ENCODE measurements around the gene CACNA2D3.

Gene CACNA2D3

DNA sequence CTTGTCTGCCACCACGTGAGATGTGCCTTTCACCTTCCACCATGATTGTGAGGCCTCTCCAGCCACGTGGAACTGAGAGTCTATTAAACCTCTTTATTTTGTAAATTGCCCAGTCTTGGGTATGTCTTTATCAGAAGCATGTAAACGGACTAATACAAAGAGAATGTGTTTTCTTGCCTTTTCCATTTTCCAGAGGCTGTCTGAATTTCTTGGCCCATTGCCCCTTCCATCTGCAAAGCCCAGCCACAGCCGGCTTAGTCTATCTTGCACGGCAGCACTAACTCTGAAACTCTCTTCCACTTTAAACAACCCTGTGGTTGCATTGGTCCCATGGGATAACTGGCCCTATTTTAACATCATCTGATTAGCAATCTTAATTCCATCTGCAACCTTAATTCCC, 590.2 kb downstream of the CACNA2D3 start:
- DNase-seq: no peak

DNA sequence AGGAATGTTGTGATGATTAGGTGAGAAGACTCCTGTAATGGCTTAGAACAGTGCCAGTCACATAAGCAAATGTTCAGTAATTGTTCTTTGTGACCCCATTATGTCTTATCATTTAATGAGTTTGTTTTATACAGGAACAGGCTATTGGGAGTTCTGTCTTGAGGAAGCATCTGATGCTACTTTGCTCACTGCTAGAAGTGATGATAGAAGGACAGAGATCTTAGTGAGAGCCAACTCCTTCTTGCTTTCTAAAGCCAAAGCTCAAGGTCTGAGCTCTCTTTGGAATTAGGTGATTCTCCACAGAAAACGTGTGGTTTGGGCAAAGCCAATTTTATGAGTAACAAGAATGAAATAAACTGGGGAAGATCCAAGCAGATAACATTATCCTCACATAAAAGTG, 590.7 kb downstream of the CACNA2D3 start:
- no peak for DNase-seq

DNA sequence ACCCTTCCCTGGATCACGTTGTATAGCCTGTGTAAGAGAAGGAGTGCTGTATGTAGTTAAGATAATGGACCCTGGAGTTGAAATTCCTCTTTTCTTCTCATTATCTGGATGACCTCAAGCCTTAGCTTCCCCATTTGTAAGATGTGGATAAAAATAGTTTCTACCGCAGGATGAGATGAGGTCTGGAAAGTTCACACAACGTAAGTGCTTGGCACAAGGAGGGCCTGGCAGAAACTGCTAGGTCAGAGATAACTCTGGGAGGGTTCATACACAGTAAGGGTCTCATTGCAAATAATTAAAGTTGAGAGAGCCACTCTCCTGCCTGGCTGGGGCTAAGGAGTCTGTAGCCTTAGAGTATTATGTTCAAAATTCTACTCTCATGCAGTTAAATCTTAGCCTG, 591.1 kb downstream of the CACNA2D3 start:
- DNase-seq: no peak

DNA sequence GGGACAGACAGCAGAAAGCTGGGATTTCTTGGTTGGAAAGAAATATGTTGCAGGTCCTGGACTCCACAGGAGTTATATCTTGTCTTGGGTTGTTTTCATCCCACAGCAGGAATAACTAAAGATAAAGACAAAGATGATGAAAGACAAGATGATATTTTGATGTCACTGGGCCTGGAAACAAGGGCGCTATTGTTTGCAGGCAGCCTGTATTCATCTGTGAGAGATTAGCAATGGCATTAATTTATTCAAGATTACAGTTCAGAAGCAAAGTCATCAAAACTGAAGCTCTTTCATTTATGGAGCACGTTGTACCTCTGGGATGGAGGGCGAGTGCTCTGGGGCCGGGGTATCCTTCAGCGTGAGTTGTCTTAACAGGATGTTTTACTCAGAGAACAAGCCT, 591.7 kb downstream of the CACNA2D3 start:
- DNase-seq: no peak

DNA sequence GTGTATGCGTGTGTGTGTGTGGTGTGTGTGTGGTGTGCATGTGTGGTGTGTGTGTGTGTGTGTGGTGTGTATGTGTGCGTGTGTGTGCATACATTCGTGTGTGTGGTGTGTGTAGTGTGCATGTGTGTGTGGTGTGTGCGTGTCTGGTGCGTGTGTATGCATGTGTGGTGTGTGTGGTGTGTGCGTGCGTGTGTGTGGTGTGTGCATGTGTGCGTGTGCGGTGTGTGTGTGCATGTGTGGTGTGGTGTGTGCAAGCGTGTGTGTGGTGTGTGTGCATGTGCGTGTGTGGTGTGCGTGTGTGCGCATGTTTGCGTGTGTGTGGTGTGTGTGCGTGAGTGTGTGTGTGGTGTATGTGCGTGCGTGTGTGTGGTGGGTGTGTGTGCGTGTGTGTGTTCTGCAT, 595.2 kb downstream of the CACNA2D3 start:
- DNase-seq: no peak

DNA sequence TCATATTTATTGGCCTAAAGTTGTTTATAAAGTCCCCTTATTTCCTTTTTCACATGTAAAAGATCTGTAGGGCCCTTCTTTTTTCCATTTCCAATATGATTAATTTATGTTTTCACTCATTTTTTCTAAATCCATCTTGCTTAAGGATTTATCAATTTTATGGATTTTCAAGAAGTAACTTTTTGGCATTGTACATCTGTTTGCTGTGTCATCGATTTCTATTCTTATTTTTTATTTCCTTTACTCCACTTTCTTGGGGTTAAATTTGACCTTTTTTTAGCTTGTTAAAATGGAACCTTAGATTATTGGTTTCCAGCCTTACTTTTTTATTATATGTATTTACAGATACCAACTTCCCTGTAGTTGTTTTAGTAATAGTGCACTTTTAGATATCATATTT, 597.6 kb downstream of the CACNA2D3 start:
- DNase-seq: no peak

DNA sequence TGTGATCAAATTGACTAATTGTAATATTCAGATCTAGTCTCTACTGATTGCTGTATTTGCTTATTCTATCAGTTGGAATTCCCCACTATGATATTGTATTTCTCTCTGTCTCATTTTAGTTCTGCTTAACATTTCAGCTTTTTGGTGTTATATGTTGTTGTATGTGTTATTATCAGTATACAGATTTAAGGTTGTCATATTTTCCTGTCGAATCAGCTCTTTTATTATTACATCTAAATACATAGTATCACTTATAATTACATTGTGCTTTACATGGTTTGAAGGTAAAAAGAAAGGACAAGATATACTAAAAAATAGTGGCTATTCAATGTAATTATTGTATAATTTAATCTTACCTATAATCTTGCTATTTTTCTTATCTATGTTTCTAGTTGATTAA, 598.3 kb downstream of the CACNA2D3 start:
- DNase-seq: no peak

DNA sequence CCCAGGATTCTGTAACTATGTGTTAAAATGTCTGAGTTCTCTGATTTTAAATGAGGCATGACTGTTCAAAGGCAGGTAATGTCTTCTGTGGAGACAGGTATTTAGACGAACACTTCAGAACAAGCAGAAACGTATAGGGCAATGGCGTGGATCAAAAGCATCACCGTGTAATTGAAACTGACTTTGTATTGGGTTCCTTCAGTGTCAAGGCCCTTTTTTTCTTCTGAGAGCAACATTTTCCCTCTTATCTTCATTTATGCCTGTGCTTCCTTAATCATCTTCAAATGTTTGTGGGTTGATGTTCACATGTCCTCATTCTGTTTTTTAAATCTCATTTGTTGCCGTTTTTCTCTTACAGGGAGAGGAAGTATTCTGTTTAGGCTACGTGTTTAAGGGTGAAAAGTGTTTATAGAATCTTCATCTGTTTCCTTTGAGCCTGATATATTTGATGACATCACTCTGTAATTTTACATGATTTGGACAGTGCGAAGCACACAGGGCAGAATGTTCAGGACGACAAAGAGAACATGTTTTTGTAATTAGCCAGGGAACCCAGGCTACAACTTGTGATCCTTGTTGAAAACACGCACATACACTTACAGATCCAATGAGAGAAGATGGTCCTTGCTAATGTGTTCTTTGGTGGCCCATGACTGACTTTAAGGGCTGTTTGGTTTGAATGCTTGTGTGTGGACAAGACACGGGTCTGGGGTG, 609.5 kb downstream of the CACNA2D3 start:
- no peak for DNase-seq

DNA sequence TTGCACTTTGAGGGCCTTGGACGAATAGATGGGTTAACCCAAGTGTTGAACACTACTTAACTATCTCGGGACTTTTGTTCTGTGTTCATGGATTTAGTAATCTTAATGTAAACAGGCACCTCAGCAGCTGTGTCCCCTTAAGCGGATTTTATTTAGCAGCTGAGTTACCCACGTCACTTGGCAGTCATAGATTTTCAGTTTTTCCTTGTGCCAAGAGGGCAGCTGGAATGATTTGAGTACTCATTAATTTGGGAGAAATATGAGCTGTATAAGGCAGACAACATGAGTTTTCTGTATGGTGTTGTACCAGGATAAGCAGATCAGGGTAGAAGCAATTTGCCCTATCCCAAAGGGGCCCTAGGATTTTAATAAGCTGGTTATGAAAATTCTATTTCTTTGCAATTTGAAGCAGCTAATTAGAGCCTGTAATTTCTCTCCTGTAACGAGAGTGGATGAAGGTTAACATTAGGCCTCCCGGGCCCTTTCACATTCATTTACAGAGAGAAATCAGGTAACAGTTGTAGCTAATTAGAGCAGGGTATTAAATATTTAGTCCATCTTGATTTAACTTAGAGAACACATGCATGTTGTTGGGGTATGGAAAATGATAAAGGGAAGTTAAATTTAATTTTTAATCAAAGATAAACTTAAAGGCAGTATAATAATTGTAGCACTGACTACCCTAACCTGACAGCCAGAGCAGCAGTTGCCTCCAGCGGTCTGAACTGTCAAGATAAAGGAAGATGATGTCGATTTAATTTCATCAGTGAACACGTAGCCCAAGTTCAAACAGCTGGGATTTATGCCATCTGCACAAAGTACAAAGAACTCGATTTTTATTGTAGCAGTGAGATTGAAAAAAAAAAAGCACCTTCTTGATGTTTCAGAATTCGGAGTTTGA, 611.0 kb downstream of the CACNA2D3 start:
- no peak for DNase-seq

DNA sequence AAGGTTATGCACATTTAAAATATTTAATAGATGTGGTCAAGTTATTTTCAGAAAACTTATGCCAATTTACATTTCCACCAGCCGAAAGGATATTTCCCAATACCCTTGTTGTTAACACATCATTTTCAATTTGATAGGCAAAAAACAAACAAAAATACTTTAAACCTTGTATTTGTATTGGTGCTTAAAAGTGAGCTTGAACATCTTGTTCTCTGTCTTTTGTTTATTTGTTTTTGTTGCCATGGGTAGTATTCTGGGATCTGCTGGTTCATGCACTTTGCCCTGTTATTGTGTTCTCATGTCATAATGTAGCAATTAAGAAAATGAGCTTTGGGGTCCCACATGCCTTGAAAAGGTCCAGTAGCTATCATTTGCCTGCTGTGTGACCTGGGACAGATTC, 614.1 kb downstream of the CACNA2D3 start:
- no peak for DNase-seq

DNA sequence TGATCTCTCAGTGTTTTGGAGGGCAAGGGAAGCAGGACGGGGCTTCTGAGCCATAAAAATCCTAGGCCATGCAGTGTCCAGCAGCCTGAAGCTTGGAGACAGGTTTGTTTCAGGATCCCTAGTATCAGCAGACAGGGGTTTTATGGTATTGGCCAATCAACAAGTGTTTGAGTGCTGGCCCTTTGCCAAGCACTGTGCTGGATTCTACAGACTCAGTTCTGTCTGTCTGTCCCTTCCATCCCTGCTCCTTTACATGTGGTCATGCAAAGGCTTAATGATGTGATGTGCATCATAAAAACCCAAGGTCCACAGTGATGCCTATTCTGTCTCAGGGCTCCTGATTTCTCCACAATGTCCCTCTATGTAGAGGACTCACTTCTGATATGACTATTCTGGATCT, 621.4 kb downstream of the CACNA2D3 start:
- DNase-seq: no peak

DNA sequence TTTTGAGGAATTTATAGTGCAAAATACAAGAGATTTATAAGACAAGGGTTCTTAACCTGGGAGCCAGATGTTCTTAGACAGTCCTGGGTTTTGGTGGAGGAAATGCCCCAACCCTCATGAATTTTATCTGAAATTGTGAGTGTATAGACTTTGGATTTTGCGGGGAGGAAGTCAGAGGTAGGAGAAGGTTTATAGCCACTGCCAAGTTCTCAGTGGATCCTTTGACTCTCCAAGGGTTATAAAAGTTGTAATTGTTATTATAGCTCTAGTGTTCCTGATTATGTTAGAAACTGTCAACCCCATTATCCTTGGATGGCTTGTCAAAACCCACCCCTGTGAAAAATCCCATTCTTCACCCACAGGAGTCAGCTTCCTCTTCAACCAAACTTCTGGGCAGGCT, 621.9 kb downstream of the CACNA2D3 start:
- no peak for DNase-seq

DNA sequence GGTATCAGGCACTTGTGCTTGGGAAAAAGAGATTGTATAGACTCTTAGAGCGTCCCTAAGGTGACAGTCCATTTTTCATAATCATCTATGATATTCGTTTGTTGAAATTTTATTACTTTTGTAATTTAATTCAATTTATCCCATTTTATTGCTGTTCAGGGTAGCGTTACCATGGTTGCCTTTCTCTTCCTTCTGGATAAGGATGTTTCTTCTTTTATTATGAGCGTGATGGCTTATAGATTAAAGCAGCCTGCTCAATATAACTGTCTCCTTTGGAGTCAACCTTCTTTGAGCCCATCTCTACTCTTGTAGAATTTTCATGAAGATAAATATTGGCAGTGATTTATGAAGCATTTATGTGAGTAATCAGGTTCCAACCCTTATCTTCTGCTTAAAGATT, 623.5 kb downstream of the CACNA2D3 start:
- no peak for DNase-seq

DNA sequence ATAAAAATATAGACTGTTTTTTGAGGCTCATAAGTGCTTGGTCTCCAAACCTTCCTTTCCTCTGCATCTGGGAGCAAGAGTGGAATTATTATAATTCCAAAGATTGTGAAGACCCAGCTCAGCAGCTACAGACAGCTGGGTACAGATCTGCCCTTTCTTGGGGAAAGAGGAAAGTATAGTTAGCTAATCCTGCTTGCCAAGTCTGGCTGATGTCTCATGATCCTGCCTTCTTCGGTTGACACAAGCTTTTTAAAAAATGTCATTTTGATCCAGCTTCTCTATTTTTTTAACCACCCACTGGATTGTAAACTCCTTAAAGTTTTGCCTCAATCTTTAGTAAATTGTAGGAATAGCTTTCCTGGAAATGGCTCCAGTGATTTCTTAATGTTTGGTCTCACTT, 624.4 kb downstream of the CACNA2D3 start:
- no peak for DNase-seq

DNA sequence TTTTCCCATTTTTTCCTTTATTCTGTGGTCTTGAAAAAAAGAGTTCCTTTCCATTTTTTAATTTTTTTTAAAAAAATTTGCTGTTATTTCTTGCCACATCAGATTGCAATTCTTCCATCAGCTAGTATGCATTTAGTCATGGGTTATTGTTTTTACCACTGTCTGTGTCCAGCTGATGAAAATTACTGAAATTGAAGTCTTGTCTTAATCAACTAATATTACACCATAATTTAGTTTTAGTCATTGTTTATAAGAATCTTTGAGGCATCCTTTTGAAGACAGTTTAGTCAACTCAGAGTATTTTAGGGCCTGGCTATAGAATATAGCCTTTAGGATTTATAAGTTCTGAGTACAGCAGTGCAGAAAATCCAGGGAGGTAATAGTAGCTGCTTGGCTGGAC, 633.4 kb downstream of the CACNA2D3 start:
- DNase-seq: no peak

DNA sequence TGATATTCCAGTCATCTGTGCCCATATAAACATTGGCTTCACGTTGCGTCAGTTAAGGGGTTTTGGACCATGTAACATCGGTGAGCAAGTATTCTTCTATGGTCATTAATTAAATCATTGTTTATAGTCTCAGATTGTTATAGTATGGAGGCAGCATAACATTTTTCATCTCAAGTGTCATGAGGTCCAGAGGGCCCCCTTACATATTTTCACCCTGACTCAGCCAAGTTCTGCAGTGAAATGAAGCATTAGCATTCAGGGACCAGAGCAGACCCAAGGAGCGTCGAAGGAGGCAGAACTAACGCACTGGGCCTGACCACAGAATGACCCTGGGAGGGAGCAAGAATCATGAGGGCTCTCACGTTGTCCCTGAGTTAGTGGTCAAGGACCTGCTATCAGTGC, 634.0 kb downstream of the CACNA2D3 start:
- DNase-seq: no peak

DNA sequence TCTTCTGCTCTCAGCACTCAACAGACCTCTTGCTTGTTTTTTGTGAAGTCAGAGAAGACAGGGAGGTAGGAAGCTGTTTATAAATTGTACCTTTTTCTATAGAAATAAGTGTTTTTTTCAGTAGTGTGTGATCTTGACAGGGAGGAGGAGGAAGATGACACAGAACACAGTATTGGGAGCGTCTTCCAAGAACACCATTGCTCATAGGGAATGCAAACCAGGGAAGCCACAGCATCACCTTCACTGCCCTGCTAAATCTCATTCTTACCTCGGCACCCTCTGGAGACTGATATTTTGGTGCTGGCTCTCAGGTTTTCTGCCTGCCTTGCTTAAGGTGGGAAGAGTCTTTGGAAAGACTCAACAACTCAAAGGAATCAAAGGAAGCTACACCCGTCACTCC, 636.1 kb downstream of the CACNA2D3 start:
- DNase-seq: no peak

DNA sequence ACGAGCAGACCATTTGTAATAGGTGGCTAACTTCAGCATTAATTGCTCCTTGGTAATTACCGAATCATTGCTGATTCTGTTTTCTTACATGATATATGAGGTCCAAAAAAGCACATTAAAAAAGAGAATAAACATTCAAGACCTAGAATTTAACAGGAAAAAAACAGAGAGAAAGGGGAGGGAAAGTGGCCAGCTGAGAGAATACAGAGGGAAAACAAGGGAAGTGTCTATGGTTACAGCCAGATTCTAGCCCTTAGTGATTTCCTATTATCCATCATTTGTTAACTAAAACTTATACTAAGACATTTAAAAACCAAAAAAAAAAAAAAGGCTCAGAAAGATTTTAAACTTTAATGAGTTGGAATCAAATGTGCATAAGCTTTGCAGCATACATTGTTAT, 636.8 kb downstream of the CACNA2D3 start:
- DNase-seq: no peak

DNA sequence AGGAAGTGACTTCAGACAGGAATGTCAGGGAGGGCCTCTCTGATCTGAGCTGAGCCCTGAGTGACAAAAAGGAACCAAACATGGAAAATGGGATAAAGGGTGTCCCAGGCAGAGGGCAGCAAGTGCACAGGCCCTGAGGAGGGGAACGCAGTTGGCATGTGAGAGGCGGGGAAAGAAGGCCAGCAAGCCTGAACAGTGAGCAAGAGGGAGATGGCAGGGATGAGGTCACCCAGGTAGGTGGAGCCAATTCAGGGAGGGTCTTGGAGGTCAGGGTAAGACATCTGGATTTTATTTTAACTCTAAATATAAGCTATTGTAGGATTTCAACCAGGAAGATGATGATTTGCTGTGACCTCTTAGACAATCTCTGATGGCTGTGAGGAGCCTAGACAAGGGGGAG, 637.8 kb downstream of the CACNA2D3 start:
- no peak for DNase-seq

DNA sequence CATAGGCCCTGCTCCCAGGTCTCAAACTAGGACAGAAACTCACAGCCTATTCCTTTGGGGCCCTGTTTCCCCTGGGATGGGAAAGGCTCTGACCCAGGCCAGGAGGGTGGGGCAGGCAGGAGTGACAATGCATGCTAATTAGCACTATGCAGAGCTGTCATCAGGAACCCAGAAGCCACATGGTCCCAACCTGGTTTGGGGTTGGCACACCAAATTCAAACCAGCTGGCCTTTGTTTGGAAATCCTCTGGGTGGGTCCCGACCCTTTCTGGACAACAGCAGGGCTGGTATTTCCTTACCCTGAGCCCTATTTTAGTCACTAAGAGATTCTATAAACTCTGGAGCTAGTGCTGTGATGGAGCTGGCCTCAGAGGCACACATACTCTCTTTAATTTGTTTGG, 639.3 kb downstream of the CACNA2D3 start:
- no peak for DNase-seq

DNA sequence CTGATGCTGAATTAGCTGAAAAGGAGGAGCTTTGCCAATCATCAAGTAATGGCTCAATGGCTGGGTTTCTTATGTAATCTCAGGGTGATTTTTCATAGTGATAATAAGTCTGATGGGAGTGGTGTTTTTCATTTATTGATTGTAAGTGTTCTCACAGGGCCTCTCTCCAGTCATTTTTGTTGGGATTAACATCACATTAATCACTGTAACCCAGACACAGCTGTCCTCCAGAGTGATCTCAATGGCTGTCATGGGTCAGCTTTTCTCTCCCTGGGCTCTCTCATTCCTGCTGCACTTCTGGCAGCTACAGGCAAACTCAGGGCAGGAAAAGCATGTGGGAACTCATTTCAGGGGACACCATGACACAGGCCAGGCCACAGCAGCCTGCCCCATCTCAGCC, 642.6 kb downstream of the CACNA2D3 start:
- no peak for DNase-seq

DNA sequence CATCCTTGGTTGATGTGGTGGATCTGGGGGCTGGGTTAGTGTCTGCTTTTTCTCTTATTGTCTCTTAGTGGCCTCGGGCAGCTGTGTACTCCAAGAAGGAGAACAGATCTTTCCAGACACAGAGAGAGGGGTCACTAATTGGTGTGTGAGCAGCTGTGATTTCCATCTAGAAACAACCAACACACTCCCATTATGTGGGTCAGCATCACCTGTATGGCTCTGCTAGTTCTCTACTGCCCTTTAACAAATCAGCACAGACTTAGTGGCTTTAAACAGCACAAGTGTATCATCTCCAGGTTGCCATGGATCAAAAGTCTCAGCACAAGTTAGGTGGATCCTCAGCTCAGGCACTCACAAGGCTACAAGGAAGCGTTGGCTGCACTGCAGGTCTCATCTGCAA, 648.7 kb downstream of the CACNA2D3 start:
- no peak for DNase-seq

DNA sequence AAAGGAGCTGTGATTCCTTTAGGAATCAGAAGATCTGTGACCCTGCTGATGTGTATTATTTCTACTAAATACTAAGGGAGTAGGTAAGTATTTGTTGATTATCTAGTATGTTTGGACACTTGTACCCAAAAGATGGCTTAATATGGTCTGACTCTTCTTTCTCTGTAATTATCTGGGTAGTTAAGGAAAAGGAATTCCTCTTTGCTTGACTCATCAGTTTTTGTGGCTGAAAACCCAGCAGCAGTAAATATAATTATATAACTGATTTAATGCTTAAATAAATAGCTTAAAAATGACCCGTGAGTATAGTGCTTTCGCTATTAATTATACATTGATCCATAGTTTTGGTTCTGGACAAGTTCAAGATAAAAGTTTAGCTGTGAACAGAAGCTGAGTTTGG, 649.7 kb downstream of the CACNA2D3 start:
- no peak for DNase-seq

DNA sequence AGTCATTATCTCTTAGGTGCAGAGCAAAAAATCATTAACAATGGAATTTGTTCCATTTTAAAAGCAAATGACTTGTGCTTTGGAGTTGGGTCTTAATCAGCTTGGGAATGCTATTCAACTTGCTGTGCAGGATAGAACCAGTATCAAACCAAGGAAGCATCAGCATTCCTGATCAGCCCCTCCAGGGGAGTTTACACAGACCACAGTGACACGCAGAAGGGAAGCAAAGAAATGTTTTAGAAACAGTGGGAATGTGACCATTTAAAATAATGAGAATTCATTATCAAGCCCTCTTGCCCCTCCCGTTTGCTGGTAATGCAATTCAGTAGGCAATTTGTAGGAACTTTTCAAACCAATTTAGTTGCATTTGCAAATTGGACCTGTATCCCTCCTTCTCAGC, 650.4 kb downstream of the CACNA2D3 start:
- no peak for DNase-seq

DNA sequence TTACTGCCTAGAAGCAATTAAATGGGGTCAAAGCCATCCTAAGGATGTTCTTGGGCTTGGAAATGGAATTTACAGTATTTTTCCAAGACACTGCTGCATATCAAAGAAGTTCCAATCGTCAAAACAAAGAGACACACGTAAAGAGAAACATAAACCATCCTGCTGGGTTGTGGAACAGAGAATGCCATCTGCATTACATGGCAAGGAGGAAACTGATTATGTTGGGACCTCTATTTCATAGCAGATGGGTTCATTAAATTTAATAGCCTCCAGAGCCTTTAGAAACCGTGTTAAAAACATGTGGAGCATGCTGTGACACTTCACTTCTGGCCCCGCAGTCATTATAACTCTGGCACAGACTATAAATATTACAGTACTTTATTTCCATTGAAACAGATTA, 650.9 kb downstream of the CACNA2D3 start:
- DNase-seq: no peak
